HTR-8/SVneo (cell line): Measurements from ENCODE around the gene LRP1B.
"Not testable (repeated sequence)": the region's sequence is repeated elsewhere in the genome, so short reads cannot be mapped to it uniquely, and the experiment has no call there.

ENCODE experiments used
- DNase-seq: peaks from one replicate; pipeline ENCODE4 v3.0.0; 2011; ENCODE audit warnings: low spot score, mixed read lengths; ENCODE audit not compliant: insufficient read length
- FAIRE-seq: peaks from 2 replicates; lab custom pipeline; 2011; peaks lifted over from hg19 to GRCh38; lab: Jason Lieb, UNC

The LRP1B gene

GRCh38 chr2:140711867-140712266, 1418.9 kb downstream of the LRP1B start:
- FAIRE-seq, result no peak
- no peak for DNase-seq

DNA sequence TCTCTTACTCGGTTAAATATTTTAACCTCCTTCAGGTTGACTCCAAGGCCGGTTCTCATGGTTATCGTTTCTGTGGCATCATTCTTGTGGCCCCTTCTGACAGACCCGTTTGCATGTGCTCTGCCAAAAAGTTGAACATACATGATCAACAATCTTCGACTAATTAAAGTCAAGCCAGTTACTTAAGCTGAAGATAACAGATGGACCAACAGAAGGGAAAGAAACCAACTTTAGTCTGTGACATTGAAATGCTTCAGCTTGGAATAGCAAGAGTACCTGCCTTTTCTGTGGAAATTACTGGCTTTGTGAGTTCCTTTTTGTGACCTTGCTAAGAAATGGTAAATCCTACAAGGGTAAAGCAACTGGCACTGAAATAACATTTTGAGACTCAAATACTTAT, 1429.1 kb downstream of the LRP1B start:
- no peak for DNase-seq
- FAIRE-seq, result no peak

DNA sequence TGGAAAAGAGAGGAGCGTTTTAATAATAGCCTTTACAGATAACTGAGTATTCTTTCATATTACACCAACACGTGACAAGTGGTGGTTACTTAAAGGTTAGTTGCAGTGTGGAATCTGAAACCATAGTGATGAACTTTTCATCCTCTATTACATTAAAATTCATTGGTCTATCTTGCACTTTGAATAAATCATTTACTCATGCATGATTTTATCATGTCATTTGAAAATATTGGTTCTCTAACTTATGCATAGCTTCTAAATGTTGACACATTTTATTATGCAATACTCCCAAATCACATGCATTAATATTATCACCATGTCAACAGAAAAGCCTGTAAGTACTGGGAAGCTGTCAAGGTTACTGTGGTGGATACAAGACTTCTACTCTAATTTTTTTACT, 1432.2 kb downstream of the LRP1B start:
- DNase-seq, result no peak
- no peak for FAIRE-seq

GRCh38 chr2:140696449-140696848, 1434.4 kb downstream of the LRP1B start:
- DNase-seq (no peak), FAIRE-seq (no peak)

DNA sequence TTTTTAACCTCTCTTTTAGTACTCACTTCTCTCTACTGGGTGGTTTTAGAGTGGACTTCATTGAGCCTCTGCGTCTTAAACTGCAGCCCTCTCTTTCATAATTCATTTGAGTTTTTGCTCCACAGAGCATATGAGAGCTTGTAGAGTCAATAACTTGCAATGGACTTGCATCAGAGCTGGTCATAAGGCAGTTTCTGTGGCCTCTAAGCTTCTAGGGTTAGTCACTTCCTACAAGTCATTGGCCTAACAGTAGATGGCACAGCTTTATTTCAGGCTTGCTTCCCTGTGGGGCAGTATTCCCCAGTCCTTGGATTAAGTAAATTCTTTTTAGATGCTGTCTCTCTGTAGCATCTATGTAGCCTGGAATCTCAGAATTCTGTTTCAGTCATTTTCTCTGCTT, 1435.7 kb downstream of the LRP1B start:
- DNase-seq (no peak), FAIRE-seq (no peak)

GRCh38 chr2:140687825-140688224, 1443.0 kb downstream of the LRP1B start:
- DNase-seq, result no peak
- FAIRE-seq, result no peak

DNA sequence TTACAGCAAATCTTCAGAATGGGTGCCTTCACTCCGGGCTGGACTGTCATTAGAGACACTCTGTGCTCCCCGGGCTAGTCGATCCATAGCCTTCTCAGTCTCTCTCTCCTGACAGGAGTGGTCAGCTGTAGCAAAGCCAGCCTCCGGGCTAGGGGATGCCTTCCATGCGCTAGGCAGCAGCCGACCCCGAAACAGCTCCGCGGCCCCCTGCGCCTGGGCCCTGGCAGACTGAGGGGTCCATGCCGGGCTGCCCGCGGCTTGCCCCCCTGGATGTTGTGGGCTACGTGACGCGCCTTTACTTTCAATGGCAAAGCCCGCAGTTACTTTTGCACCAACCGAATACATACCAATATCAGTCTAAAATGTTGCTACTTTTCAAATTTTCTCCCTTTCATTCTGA, 1447.2 kb downstream of the LRP1B start:
- FAIRE-seq, result no peak
- no peak for DNase-seq

GRCh38 chr2:140680862-140681261, 1450.0 kb downstream of the LRP1B start:
- FAIRE-seq, result no peak
- DNase-seq, result no peak

GRCh38 chr2:140679752-140680151, 1451.1 kb downstream of the LRP1B start:
- DNase-seq, result no peak
- no peak for FAIRE-seq

- DNase-seq, result no peak
These were observed 1460.9 kb downstream of the LRP1B start for GRCh38 chr2:140669911-140670310.

DNA sequence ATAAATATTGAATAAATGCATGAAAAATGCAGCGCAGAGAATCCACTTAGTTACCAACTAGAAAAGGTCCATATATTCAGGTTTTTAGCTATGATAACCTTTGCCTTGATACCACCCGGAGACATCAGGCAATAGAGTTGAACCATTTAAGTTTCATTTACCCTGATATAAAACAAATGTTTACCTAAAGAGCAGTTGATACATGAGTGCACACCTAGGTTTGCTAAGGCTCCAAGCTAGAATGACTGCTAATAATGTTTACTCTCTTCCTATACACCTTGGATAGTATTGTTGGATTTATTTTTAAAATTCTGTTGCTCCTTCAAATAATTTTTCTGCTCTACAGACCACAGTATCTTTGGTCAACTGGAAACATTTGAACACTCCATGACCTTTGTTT, 1463.6 kb downstream of the LRP1B start:
- no peak for DNase-seq
- no peak for FAIRE-seq

More at GRCh38 chr2:140669911-140670310, 1460.9 kb downstream of the LRP1B start:
- no peak for FAIRE-seq

DNA sequence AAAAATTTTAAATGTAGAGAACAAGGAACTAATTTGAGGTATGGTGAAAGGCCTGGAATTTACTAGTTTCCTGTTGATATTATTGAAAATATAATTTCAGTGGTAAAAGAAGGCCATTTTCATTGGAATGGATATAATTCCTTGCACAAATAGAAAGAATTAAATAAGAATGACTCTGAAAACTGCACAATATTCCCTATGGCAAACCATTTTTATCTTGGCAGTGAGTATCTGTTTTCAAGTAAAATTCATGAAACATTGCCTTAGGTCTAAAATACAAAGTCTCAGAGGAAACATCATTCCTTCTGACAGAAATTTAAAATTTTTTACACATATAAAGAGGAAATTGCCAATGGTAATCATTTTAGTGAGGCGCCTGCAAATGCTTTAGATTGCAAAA, 1468.3 kb downstream of the LRP1B start:
- FAIRE-seq, result no peak
- DNase-seq, result no peak

GRCh38 chr2:140658760-140659692, 1471.8 kb downstream of the LRP1B start:
- FAIRE-seq, result no peak

GRCh38 chr2:140657657-140658056, 1473.2 kb downstream of the LRP1B start:
- DNase-seq (no peak), FAIRE-seq (no peak)

More at GRCh38 chr2:140658760-140659692, 1471.8 kb downstream of the LRP1B start:
- no peak for DNase-seq

DNA sequence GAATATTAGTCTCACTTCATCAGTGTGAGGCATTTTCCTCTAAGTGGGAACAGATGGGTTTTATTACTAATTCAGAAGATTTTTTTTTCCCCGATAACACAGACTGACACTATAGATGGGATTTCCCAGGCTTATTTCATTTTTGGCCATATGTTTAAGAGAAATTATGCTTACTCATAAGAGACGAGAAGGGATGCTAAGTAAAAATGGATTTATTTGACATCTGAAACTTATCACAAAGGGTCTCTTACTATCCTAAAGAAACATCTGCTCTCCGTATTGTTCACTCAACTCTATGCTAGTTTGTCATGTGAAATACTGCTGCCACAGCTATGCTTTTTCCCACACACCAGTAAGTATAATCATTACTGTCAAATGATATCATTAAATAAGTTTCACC, 1476.3 kb downstream of the LRP1B start:
- DNase-seq, result no peak
- FAIRE-seq, result no peak

DNA sequence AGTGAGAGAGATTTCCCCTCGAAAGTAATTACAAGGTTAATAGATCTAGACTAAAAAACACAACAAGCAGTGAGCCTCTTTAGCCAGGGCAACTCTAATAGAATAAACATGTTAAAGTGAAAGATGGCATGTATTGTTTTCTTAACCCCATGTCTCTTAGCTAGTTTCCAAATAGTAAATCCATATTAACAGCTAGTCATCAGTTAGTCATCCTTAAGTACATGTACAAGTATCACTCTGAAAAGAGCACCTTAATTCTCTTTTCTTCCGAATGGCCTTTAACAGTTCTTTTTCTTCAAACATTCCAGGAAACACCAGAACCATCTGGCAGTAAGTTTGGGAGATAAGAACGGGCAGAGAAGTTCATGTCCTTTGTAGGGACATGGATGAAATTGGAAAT, 1480.0 kb downstream of the LRP1B start:
- FAIRE-seq (no peak), DNase-seq (no peak)

GRCh38 chr2:140650134-140650533, 1480.7 kb downstream of the LRP1B start:
- FAIRE-seq, DNase-seq: not testable (repeated sequence)

DNA sequence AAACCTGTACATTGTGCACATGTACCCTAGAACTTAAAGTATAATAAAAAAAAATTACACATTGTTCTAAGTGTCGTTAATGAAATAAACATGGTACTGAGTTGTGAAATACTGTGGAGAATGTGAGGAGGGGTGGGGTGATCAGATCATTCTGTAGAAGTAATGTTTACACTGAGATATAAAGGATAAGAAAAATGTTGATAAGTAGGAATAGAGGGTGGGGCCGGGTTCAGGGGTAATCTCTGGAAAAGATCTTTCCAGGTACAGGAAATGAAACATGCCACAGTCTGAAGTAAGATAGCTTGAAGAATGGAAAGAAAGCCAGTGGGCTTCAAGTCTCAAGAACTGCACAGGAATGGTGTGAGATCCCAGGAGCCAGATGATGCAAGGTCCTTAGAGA, 1482.4 kb downstream of the LRP1B start:
- no peak for FAIRE-seq
- no peak for DNase-seq

- FAIRE-seq, result no peak
These were observed 1487.0 kb downstream of the LRP1B start for GRCh38 chr2:140643761-140644187.

DNA sequence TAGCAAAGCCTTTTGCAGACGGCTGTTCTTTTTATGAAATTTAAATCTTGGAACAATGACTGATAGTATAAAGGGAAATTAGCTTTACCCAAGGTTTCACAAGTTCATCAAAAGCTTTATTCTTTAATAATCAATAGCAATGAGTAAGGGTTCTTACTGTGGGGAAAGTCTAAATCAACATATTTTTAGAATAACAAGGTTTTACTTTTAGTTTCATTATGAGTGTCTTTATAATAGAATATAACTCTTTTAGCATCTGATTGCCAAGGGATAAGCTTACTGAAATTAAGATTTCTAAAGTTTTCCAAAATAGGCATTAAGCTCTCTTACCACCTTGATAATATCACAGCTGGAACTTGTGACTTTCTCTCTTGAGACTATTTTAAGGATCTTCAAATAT, 1489.7 kb downstream of the LRP1B start:
- FAIRE-seq (no peak), DNase-seq (no peak)

More at GRCh38 chr2:140643761-140644187, 1487.0 kb downstream of the LRP1B start:
- peak; percentile 14 for DNase-seq

GRCh38 chr2:140639628-140640027, 1491.2 kb downstream of the LRP1B start:
- FAIRE-seq, result no peak
- no peak for DNase-seq

DNA sequence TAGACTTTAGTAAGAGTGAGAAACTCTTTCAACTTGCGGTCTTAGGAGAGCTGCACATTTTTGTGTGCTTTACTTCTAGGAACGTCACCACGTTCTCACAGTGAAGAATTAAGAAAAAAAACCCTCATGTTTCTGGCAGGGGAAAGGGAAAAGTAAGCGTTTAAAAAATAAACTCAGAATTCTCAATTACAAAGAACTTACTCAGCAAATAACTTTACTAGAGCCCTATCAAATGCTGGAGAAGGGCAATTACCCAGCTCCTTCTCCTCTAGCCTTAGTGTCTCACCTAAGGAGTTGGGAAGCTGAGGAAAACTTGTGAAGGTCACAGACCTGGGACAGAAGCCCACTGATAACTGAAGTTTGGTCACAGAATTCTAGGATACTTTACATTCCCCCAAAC, 1500.3 kb downstream of the LRP1B start:
- DNase-seq (no peak), FAIRE-seq (no peak)
